Activated CD8-positive, alpha-beta memory T cell treated with anti-CD3 and anti-CD28 coated beads, Interleukin-2, amount 50 U/mL, for 48 hours (primary cell): Measurements from ENCODE around the gene TTC13.

ENCODE experiments used
- DNase-seq: peaks from one replicate; pipeline ENCODE4 v3.0.0-alpha.2; 2020

Gene TTC13

DNA sequence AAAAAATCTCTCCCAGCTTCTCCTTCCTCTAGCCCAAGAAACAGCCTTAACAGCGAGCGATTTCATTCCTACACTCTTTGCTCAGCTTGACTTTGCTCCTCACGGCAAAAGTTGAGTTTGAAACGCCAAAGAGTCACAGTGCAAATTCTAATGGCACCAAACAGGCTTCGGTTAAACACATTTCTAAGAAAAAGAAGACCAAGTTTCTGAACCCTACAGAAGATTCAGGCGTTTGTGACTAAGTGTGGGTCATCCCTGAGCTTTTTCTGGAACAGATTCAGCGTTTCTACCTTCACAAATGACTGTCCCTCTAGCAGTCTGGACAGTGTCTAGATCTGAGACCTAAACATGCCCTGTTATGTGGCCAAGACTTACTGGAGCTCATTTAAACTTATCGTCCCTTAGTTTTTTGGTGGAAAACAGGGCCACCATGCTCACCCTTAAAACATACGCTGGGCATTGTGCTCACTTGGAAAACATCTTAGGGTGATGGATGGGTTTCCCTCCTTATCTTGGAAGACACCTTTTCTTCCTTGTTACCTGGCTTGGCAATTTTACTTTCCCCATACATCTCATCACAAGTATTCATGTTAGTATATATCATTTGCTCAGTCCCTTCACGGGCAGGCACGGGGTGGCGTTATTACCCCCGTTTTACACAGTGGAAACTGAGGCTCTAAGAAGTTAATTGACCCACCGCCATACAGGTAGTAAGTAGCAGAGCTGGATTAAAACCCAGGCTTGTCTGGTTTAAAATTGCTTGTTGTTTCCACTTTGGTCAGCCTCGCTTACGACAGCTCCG lies 111.4 kb downstream of the TTC13 start:
- no peak for DNase-seq

DNA sequence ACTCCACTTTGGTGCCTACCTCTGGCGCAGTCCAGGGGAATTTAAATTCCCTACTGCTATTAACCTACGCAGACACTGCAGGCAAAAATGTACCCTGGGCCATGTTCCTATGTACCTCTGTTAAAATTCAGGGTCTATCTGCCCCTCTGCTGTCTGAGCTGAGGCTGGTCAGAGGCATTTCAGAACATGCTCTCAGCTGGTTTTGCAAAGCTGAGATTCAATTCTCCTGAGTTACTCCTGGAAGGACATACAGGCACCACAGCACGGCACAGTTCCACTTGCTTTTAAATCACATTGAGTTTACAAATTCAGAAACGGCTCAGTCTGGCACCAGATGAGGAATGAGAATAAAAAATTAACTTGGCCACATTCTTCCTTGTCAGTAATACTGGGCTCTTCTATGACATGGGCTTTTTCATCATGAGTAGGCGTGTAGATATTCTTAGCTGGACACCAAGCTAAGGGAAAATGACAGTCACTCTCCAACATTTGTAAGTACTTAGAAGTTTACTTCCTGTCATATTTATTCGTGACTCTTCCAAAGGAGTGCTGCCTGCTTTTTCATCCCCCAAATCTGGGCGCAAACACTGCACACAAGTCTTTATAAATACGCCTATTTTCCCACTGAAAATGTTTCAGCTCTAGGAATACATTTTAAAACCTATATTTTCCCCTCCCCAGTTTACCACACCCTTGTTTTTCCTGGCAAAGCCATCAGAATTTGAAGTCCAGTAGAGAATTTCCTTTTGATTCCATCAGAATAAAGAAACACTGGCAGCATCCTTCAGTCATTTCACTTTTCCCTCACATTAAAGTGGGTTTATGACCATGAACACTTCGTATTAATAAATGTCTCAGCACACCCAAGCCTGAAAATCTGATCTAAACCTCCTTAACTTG lies 112.2 kb downstream of the TTC13 start:
- no peak for DNase-seq

DNA sequence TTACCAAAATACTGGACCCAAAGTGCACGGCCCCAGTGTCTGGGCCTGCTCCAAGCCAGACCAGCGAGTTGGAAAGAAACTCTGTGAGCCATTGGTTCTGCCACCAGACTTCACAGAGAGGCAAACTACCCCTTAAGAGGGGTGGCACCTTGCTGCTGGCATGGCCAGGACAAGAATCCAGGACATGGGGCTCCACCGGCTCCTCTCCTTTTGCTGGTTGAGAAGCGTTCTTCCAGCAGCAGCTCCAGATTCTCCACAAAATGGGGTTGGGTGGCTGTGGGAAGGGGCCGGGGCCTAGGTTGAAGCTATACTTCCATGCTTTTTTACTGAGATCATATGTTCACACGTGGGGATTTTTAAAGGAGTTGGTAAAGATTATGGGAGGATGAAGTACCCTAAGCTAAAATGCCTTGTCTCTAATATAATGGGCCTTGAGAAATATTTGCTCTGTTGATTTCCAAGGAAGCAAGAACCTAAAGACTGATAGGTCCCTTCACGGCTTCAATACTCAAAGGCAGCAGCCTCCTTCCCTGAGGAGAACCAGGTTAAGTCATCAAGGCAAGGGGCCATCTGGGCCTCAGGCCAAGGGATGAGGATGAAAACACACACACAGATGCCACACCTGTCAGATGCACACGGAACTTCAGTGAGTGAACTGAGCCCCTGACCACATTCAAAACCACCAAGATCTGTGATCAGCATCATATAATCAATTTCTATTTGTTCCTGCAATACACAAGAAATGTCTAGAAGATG lies 113.4 kb downstream of the TTC13 start:
- no peak for DNase-seq

DNA sequence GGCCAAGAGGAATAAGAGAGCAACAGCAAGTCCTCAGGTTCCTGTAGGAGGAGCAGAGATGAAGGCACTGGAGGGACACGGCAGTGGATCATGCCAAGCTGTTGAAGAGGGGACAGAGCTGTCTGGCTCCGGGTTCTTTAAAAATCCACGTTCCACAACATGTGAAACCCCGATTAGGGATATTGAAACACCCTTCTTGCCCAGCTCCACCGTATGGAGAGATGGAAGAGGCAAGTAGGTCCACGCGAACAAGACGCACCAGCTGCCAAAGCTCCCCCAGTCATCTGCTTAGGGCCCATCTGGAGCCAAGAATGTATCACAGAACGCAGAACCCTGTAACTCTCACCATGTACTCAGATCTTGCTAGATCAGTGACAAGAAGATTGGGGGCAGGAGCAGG lies 114.2 kb downstream of the TTC13 start:
- DNase-seq: no peak

DNA sequence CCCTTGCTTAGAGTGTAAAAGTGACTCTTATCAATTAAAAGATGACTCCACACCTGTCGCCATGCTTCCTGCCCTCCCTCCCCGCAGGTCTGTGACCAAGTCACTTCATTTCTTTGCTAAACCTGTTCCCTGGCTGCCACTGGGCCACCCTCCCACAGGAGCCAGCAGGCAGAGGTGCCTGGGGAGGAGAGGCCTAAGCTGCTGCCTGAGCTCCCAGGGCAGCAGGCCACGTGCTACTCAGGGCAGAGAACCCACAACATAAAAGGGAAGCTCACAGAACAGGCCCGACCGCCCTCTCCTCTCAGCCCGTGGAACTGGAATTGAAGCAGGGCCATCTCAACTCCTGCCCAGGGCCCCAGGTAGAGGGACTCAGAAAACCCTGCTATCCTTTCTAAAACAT lies 115.2 kb downstream of the TTC13 start:
- DNase-seq: no peak

DNA sequence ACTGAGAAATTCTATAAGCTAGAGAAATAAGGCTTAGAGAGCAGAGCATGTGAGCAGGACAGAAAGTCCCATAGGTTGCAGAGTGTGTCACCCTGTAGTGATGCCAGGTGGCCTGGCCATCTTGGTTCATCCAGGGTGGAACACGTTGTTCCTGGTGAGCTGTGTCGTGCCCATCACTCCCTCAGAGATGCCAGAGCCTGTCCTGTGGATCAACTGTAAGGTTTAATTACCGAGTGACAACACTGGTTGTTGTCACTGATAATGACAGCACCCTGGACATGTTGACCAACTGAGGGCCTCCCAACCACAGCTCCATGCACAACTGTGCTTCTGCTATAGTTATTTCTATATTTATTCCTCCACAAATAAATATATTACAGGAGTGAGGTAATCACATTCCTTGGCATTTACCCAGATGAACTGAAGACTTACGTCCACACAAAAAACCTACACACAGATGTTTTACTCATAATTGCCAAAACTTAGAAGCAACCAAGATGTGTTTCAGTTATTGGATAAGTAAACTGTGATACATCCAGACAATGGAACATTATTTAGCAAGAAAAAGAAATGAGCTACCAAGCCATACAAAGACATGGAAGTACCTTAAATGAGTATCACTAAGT lies 116.6 kb downstream of the TTC13 start:
- no peak for DNase-seq

DNA sequence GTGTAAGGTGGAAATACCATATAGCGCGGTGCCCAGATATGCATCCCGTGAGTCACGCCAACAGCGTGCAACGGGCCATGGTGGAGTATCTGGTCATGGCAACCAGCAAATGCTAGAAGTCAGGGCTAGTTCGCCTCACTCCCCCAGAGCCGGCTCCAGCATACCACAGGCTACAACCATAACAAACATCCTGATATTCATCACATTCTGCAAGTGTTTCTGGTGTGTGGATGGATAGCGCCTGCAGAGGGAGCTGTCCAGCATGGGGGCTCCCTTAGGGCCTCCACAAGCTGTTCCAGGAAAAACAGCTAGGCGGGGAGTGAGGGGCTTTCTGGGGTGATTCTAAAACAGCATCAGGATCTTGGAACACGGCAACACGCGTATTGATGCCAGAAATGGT lies 117.2 kb downstream of the TTC13 start:
- no peak for DNase-seq

DNA sequence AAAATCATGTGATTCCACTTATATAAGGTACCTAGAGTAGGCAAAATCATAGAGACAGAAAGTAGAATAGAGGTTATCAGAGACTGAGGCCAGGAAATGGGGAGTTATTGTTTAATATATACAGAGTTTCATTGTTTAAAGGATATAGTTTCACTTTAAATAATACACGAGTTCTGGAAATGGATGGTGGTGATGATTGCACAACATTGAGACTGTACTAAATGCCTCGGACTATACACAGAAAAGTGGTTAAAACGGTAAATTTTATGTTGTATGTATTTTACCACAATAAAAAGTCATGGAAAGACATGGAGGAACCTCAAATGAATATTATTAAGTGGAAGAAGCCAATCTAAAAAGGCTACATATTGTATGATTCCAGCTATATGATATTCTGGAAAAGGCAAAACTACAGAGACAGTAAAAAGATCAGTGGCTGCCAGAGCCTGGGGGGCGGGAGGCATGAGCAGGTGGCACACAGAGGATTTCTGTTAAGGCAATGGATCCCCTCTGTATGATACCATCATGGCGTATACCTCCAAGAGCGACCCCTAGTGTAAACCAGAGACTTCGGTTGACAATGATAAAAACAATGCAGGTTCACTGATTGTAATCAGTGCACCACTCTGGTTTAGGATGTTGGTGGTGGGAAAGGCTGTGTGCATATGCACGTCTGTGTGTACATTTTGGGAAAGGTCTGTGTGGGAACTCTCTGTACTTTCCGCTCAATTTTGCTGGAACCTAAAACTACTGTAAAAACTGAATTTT lies 117.9 kb downstream of the TTC13 start:
- no peak for DNase-seq

DNA sequence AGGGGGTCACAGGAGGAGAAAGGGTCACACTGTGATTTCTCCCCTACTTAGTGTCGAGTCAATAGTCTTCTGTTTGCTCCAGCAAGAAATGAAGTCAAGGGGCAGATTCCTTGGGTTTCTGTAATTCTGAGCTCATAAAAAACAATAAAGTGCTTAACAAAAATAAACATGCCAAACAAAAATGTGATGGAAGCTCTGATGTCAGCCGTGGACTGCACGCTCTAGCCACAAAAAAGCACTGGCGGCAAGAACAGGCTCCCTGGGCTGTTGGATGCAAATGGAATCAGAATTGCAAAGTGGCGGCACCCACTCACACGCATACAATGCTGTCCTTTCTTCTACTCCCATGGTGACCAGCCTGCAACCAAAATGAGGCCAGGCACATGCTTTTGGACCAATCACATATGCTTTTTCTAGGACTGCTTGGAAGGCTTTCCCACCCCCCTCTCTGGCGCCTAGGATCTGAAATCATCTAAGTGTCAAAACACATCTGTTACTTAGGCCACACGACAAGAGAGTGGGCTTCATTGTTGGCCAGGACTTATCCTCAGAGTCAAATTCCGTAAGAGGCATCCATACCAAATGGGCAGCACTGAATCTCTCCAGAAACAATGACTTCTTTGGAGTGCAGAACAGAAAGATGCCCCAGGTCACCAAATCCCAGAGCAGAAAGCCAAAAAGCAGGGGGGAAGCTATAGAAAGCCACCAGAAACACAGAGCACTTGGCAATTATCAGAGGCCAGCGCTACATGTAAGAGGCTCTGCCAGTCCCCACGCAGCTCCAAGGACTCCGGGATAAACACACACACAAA lies 119.5 kb downstream of the TTC13 start:
- DNase-seq: no peak

DNA sequence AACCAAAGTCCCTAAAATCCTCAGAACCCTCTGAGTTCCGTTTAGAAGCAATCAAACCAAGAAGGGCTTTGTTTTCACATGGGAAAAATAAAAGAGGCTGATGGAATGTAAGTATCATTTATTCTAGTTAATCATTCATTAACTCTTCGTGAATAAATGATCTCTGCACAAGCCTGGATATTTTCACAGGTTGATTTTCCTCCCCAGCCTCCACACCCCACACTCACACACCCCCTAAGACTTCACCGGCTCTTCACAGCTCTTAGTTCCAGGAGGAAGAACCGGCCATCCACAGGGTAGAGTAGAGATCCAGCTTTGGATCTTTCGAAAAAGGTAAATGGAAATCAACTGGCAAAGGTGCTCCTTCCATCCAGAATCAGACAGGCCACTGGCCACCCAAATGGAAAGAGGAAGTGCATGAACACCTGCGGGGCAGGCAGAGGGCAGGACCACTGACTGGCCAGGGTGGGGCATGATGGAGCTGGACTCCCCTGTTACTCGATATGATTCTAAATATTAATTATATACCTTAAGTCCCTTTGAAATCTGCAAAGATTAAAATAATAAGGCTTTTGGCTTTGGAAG lies 120.3 kb downstream of the TTC13 start:
- DNase-seq: no peak

DNA sequence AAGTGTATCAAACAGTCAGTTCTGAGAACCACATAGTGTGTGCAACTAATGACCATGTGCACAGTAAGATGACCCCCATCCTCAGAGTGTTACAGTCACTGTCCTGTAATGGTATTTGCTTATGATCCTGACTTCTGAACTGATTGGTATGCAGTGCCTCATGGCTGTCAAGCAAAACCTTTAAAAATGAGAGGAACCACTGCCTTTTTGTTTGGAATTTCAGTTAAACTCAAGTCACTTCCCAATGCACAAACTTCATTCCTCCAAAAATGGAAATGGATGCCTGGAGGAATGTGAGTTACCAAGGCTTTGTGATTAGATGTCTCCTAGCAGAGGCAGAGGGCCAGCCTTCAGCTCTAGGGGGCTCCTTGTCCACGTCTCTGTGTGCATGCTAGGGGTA lies 120.8 kb downstream of the TTC13 start:
- no peak for DNase-seq

DNA sequence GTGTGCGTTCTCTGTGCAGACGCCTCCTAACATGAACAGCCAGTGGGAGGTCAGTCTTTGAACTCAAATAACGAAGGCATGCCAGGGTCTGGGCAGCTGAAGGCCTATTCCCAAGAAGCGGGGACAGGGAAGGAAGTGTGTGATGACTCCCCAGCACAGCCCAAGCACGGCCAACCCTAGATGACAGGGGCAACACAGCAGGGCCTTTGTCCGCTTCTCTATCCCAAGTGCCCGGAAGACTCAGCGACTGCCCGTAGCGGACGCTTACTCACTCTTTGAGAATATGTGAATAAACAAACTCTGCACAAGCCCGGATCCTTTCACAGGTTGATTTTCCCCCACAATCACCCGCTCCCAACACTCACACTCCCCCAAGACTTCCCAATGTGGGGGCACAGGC lies 121.6 kb downstream of the TTC13 start:
- DNase-seq: no peak
